ENCODE results near the gene PRKG1. TPM values are rescaled to one million over a fixed set of nuclear protein-coding genes. Genes with fewer than 3 reads are reported as not detected.

Gene PRKG1
- total RNA-seq, 1 experiment from 2014 or later = 16.5 TPM

- TF ChIP-seq ARID4B (CRISPR knock-in tag; IDR thresholded peaks at IDR 0.05; ENCODE audit: borderline replicate concordance) (no peak), NR3C1 (CRISPR knock-in tag; conservative IDR thresholded peaks at IDR 0.05; ENCODE audit: low read depth) (no peak)
Observed at GRCh38 chr10:51340366-51340765, 266.1 kb downstream of the PRKG1 start (continued).

- H3K9me3 Mint-ChIP-seq = no peaks in the 10 kb centered on the region
- CTCF ChIA-PET = interaction anchor here (0.7 kb wide), 1 partner anchor 271 kb away, joined by 3 read pairs; no protein-coding TSS in a partner anchor
- H3K27me3 Mint-ChIP-seq (ENCODE audit: low read depth) = no peaks in the 10 kb centered on the region
- POLR2A ChIA-PET = interaction anchor here (0.6 kb wide), 1 partner anchor 56 kb away, joined by 3 read pairs; no protein-coding TSS in a partner anchor
- DNase-seq (ENCODE audit: low spot score) = no peak
- H3K4me3 Mint-ChIP-seq = no peak overlapping the region
- ATAC-seq = no peak
- H3K4me1 Mint-ChIP-seq = peaks cover 14% of the 10 kb centered on the region
- H3K36me3 Mint-ChIP-seq = no peaks in the 10 kb centered on the region
- no peak overlapping the region for H3K27ac Mint-ChIP-seq
- TF ChIP-seq AFF4 (CRISPR knock-in tag; IDR thresholded peaks at IDR 0.05; ENCODE audit: borderline replicate concordance) (no peak), CREB1 (CRISPR knock-in tag; IDR thresholded peaks at IDR 0.05) (no peak), ZNF532 (CRISPR knock-in tag; IDR thresholded peaks at IDR 0.05; ENCODE audit: borderline replicate concordance) (no peak), IRF1 (CRISPR knock-in tag; IDR thresholded peaks at IDR 0.05) (no peak), TEAD4 (CRISPR knock-in tag; IDR thresholded peaks at IDR 0.05) (no peak), FOXJ3 (CRISPR knock-in tag; IDR thresholded peaks at IDR 0.05; ENCODE audit: borderline replicate concordance) (no peak), GRHL2 (CRISPR knock-in tag; IDR thresholded peaks at IDR 0.05; ENCODE audit: insufficient replicate concordance, severe bottlenecking) (no peak), ZNF281 (CRISPR knock-in tag; IDR thresholded peaks at IDR 0.05) (no peak), E2F4 (CRISPR knock-in tag; IDR thresholded peaks at IDR 0.05; ENCODE audit: borderline replicate concordance, low read depth) (no peak)
Observed at GRCh38 chr10:51340845-51341610, 266.7 kb downstream of the PRKG1 start.

Data from WTC11 (cell line).